NT2/D1 (cell line): ENCODE measurements around the gene B4GALNT4.

Experiments
- SUZ12 ChIP-seq: IDR thresholded peaks from 2 replicates; pipeline ENCODE4 v1.6.1; 2011; ENCODE audit not compliant: insufficient read length, insufficient read depth; ENCODE audit errors: extremely low read depth
- YY1 ChIP-seq: IDR thresholded peaks from 2 replicates; pipeline ENCODE4 v1.6.1; 2011; ENCODE audit not compliant: insufficient read length, insufficient read depth
- ZNF274 ChIP-seq: IDR thresholded peaks from 2 replicates; pipeline ENCODE4 v1.6.1; 2011; ENCODE audit warnings: mild to moderate bottlenecking, low read depth, low read length

GRCh38 chr11:377883-378500 is 8.7 kb downstream of the B4GALNT4 start:
- TF ChIP-seq ZNF274 = no peak
- TF ChIP-seq YY1 = no peak
- TF ChIP-seq SUZ12 = no peak
